ENCODE measurements around the gene KLHL17.
"Not testable (repeated sequence)": the region's sequence is repeated elsewhere in the genome, so short reads cannot be mapped to it uniquely, and the experiment has no call there.

Gene KLHL17

GRCh38 chr1:935751-936231 lies 24.6 kb upstream of the KLHL17 start:
- in situ Hi-C loops (cut with MboI; ENCODE audit: low sequenced_read_pairs) = no loop called here

- in situ Hi-C loops (cut with MboI; ENCODE audit: low sequenced_read_pairs) = no loop called here
These were observed 23.8 kb upstream of the KLHL17 start for GRCh38 chr1:936348-937264.

GRCh38 chr1:937521-937920 lies 22.9 kb upstream of the KLHL17 start:
- in situ Hi-C loops (cut with MboI; ENCODE audit: low sequenced_read_pairs) = no loop called here

GRCh38 chr1:938088-938683 lies 22.2 kb upstream of the KLHL17 start:
- in situ Hi-C loops (cut with MboI; ENCODE audit: low sequenced_read_pairs) = no loop called here

GRCh38 chr1:938711-939489 lies 21.5 kb upstream of the KLHL17 start:
- in situ Hi-C loops (cut with MboI; ENCODE audit: low sequenced_read_pairs) = no loop called here

GRCh38 chr1:939511-940106 lies 20.8 kb upstream of the KLHL17 start:
- in situ Hi-C loops (cut with MboI; ENCODE audit: low sequenced_read_pairs) = no loop called here

GRCh38 chr1:940107-941014 lies 20.0 kb upstream of the KLHL17 start:
- in situ Hi-C loops (cut with MboI; ENCODE audit: low sequenced_read_pairs) = no loop called here

GRCh38 chr1:941015-941587 lies 19.3 kb upstream of the KLHL17 start:
- in situ Hi-C loops (cut with MboI; ENCODE audit: low sequenced_read_pairs) = no loop called here

GRCh38 chr1:941588-942383 lies 18.6 kb upstream of the KLHL17 start:
- in situ Hi-C loops (cut with MboI; ENCODE audit: low sequenced_read_pairs) = no loop called here

- in situ Hi-C loops (cut with MboI; ENCODE audit: low sequenced_read_pairs) = no loop called here
These were observed 18.0 kb upstream of the KLHL17 start for GRCh38 chr1:942411-942821.

GRCh38 chr1:942864-943533 lies 17.4 kb upstream of the KLHL17 start:
- in situ Hi-C loops (cut with MboI; ENCODE audit: low sequenced_read_pairs) = no loop called here

- in situ Hi-C loops (cut with MboI; ENCODE audit: low sequenced_read_pairs) = no loop called here
These were observed 16.6 kb upstream of the KLHL17 start for GRCh38 chr1:943545-944340.

- in situ Hi-C loops (cut with MboI; ENCODE audit: low sequenced_read_pairs) = no loop called here
These were observed 15.8 kb upstream of the KLHL17 start for GRCh38 chr1:944341-945325.

GRCh38 chr1:945688-946556 lies 14.5 kb upstream of the KLHL17 start:
- in situ Hi-C loops (cut with MboI; ENCODE audit: low sequenced_read_pairs) = no loop called here

GRCh38 chr1:946811-947210 lies 13.6 kb upstream of the KLHL17 start:
- in situ Hi-C loops (cut with MboI; ENCODE audit: low sequenced_read_pairs) = not testable (repeated sequence)

All from HL-60/S4 (cell line).